Measurements from ENCODE around the gene OR5W2.
"Not testable (repeated sequence)": the region's sequence is repeated elsewhere in the genome, so short reads cannot be mapped to it uniquely, and the experiment has no call there.

Gene OR5W2
- long read RNA-seq, donor 1: 0 reads
- long read RNA-seq, donor 2: 0 reads
- long read RNA-seq, donor 3: 0 reads
- long read RNA-seq, donor 4: 0 reads
- long read RNA-seq, donor 5: 0 reads
- long read RNA-seq, donor 6: 0 reads
- long read RNA-seq, donor 7: 0 reads
- long read RNA-seq, donor 8: 0 reads

DNA sequence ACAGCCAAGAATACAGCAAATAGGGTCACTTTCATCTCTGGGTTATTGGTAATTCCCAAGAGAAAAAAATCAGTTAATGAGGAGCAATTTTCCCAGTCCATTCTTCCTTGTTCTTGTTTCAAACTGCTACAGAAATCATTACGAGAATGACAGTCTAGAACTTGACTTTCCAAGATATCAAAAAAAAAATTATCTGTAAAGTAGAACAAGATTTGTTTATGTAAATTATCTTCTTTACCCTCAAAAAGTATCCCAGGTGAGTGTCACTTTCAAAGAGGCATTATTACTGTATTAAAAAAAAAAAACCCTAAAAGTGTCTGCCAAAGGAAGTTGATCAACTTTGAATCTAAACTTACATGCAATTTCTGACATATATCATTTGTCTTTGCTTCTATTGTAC lies at the start of gene OR5W2:
Gene OR5W2, minus strand, starts transcription at position 101 of the 400 bp plus-strand sequence. Its CDS starts 0 bp downstream, at position 101.
- no peak for DNase-seq

DNA sequence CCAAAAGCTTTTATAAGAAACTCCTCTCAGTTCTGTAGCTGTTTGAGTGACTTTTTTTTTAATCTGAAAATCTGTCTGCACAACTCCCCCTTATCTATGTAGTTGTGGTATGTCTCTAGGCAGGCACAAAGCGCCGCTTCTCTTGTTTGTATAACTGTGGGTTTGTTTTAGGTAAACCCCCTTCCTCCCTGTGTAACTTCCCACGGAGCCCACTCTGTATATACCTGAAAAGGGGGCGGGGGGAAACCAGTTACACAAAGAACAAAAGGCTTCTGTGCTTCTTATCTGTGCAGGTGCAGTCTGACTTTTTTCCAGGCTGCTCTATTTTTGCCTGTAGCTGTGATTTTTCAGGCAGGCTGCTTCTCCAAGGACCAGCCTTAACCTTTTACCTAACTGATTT lies 42.1 kb upstream of the OR5W2 start:
- DNase-seq: no peak

DNA sequence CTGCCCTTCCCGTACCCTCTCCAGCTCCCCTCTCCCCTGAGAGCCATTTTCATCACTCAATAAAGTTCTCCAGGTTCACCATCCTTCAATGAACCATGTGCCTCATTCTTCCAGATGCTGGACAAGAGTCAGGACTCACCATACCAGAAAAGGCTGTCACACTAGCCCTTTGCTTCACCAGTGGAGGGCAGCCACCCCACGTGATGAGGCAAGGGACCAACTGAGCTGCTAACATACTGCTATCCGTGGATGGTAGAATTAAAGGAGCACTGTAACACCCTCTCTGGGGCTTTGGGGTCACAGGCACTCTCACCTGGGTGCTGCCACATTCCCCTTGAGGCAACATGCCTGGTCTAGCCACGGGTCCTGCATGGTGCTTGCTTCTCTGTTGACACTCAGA lies 34.9 kb upstream of the OR5W2 start:
- DNase-seq: no peak

DNA sequence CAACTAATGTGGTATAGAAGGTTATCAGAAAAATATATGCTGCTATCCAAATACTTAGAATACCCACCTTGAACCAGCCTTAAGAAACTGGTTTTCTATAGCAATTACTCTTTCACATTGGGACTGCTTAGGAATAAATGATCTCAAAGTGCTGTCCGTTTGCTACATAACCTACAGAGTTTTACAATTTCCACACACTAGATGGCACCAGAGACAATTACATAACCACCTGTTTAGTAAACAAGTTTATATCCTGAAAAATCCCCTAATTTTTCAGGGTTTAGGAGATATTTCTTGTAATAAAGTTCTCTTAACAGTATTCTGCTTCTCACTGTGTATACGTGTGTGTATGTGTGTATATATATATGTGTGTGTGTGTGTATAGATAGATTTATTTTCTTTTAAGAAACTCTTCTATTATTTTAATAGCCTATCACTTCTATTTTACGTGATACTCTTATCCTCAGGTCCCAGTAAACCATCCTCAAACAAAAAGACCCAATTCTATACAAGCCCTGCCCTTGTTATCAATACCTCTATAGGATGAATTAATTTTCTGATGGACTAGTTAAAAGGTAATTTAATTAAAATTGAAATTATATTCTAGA lies 28.5 kb upstream of the OR5W2 start:
- no peak for DNase-seq

DNA sequence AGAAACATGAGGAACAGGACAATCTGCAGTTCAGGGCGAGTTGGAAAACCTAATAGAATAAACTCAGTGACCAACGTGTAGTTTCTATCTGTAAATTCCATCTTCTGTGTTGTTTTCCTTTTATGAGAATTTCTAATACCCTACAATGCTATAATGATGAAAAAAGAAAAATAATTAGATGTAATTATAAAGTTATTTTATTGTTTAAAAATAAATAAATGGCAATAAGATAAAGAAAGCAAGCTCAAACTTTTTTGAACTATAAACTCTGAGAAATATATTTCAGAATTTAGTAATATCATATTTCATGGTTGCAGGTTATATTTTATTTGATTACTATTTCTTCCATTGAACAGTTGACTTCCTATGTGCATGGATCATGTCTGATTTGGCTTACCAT lies 21.9 kb upstream of the OR5W2 start, which contains the start of gene OR5I1:
Gene OR5I1, minus strand, starts transcription at position 101 of the 400 bp plus-strand sequence. Its CDS starts 0 bp downstream, at position 101.
- DNase-seq: no peak

DNA sequence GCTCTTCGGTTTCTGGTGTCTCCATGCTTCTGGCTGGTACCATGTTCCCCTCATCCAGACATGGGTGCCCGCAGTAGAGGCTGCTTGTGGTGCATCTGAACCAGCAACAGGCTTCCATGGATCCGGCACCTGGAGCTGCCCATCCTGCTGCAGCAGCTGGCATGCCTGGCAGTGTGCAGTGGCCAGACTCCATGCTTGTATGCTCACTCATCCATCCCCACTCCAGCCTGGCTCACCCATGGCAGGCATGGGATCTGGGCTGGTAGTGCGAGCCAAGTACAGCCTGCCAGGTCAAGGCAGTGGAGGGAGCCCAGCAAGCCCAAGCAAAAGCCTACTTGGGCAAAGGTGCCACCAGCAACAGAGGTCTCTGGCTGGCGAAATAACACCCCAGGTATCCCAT lies 6.2 kb upstream of the OR5W2 start:
- no peak for DNase-seq

DNA sequence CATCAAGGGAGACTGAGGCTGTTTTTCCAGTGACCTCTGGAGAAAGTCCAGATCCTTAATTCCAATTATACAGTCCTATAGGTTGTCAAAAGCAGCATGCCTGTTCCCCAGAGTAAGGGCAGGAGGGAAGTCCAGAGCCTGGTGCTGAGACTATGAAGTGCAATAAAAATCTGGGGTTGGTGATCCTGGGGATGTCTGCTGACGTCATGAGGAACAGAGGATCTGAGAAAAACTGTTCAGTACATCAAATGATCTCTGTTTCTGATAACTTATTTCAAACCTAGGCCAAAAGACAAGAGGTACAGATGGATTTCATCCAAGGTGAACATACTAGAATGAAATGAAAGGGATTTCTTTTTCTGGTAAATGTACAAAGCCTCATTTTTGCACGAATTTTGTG lies 12.1 kb downstream of the OR5W2 start:
- no peak for DNase-seq

DNA sequence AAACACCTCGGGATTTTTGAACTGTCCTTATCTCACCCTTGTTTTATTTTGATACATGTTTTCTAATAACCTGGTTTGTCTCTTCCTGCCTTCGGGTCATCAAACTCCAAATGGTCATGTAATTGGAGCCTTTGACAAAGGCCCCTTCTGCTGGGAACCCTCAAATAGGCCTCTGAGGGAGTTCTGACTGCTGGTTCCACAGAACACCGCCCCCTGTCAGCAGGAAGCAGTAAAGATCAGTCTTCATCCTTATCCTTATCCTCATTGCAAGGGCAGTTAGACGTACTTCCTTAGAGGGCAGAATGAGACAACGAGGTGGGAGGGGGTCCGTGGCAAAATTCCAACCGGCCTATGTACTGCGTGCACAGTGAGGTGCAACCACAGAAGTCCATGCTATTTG lies 19.2 kb downstream of the OR5W2 start:
- no peak for DNase-seq

DNA sequence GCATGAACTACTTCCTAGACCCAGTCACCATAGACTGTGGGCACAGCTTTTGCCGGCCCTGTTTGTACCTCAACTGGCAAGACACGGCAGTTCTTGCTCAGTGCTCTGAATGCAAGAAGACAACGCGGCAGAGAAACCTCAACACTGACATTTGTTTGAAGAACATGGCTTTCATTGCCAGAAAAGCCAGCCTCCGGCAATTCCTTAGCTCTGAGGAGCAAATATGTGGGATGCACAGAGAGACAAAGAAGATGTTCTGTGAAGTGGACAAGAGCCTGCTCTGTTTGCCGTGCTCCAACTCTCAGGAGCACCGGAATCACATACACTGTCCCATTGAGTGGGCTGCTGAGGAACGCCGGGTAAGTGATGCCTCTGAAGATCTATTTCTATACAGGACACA lies 28.9 kb downstream of the OR5W2 start:
- not testable (repeated sequence) for DNase-seq

DNA sequence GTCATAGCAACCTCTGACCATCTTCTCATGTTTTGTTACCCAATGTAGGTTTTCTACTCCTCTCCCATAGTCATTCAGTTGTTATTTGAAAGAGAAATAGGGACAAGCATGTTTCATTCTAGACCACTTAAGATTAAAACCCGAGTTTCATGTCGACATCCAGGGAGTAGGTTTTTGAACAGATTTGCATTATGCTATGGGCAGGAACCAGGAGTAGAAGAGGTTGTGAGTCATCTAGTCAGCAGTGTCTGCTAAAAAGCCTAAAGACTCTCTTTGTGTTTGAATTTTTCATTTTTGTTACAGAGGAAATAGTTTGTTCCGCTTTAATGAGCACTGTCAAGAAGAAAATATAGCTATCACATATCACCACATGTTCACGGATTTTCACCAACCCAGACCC lies 29.4 kb downstream of the OR5W2 start:
- DNase-seq: not testable (repeated sequence)

DNA sequence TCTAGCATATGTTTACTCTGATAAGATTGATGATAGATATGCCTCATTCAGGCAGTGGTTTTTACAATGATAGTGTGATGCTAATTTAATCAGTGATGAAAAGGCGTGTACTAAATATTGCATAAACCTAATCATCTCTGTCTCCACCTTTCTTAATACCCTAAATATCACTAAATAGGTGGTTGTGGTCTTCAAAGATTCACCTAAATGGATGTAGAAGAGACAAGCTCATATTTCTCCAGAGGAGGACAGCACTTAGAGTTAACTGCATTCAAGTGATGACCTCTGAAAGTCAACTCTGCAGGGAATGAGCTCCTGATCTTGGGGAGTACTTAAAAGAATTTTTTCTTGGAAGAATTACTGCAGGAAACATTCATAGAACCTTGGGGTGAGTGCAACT lies 31.4 kb downstream of the OR5W2 start, which contains the start of gene TRIM51:
Gene TRIM51, plus strand, starts transcription at position 301 of the 400 bp plus-strand sequence. CDS start 2,132 bp downstream, outside the sequence.
- not testable (repeated sequence) for DNase-seq

DNA sequence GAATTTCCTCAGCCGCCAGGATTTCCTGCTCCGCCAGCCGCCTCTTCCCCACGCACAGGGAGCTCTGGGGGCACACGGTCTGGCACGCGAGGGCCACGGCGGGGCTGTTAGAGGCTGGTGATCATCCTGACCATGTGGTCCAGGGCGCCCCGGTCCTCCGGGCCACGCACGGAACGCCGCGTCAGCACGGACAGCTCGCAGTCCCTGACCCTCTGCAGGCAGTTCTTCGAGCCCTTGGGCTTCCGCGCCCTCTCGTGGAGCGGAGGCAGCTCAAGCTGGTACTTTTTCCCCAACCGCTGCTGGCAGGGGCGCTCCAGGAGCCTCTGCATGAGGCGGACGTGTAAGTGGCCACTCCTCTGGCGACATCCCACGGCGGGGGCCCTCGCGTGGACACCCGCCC lies 41.2 kb downstream of the OR5W2 start:
- DNase-seq: not testable (repeated sequence)

DNA sequence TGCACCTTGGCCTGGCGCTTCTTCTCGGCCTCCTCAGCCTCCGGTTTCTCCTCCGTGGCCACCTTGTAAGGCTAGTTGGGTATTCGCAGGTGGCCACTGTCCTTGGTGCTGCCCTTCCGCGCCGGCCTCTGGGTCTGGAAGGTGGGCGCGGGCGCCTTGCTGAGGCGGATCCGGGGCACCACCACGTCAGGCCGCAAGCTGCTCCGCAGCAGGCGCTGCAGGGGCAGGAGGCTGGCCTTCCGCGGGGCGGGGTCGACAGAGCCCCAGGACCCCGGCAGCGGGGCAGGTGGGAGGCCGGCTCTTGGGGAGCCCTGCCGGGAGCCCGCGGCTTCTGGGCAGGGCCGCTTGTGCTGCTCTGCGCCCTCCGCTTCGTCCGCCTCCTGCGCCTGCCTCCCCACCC lies 41.7 kb downstream of the OR5W2 start:
- not testable (repeated sequence) for DNase-seq

DNA sequence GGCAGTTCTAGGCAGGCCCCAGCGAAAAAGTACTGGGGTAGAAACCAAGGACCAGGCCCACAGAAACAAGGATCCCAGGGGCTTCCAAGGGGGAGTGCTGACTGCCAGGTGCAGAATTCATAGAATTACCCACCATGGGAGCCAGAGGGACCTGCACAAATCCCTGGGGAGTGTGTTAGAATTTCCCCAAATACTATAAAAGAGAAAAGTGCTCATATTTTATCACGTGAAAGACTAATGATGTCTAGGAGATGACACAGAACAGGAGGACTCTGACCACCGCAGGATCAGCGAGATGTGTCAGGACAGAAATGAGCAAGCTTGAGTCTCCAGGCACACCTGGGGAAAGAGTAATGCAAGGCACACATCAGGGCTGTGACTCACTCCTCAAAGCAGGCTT lies 47.0 kb downstream of the OR5W2 start:
- DNase-seq: not testable (repeated sequence)
